GM12878 (cell line): ENCODE results near the gene ANKS1A. TPM values are rescaled to one million over a fixed set of nuclear protein-coding genes. Genes with fewer than 3 reads are reported as not detected.

Source experiments
- BCL11A ChIP-seq: IDR thresholded peaks from 2 replicates; pipeline ENCODE4 v1.6.1; 2011; ENCODE audit warnings: low read depth, low read length
- BHLHE40 ChIP-seq, 2 experiments: fragments of 450-650 bp in 1 of 2; IDR thresholded peaks; 2 replicates each; pipeline ENCODE4 v1.6.1; 2011 to 2017; ENCODE audit warnings: low read depth in 2 of 2, borderline replicate concordance in 1 of 2, improper control_type of control experiment in 1 of 2, low read length in 1 of 2, mild to moderate bottlenecking in 1 of 2
- BMI1 ChIP-seq: fragments of 450-650 bp; IDR thresholded peaks from 2 replicates; pipeline ENCODE4 v1.6.1; 2016; ENCODE audit warnings: mild to moderate bottlenecking, moderate library complexity, borderline replicate concordance
- JUND ChIP-seq: IDR thresholded peaks from 2 replicates; pipeline ENCODE4 v1.6.1; 2012; ENCODE audit warnings: low read depth, mild to moderate bottlenecking, low read length, improper control_type of control experiment, moderate library complexity
- NFIC ChIP-seq: IDR thresholded peaks from 2 replicates; pipeline ENCODE4 v1.6.1; 2012; ENCODE audit warnings: low read depth, mild to moderate bottlenecking, inconsistent platforms, low read length, moderate library complexity
- RAD51 ChIP-seq: fragments of 450-650 bp; IDR thresholded peaks from 2 replicates; pipeline ENCODE4 v1.6.1; 2016; ENCODE audit warnings: moderate library complexity, mild to moderate bottlenecking, inconsistent platforms
- RFX5 ChIP-seq: IDR thresholded peaks from 2 replicates; pipeline ENCODE4 v1.6.1; 2011; ENCODE audit warnings: low read depth, low read length, improper control_type of control experiment
- SREBF2 ChIP-seq: IDR thresholded peaks from 2 replicates; pipeline ENCODE4 v1.6.1; 2012; ENCODE audit warnings: mild to moderate bottlenecking, low read length
- TCF7 ChIP-seq: IDR thresholded peaks from 2 replicates; pipeline ENCODE4 v1.6.1; 2014; ENCODE audit warnings: antibody characterized with exemption, borderline replicate concordance
- polyA plus RNA-seq, 11 experiments: library from polyadenylated mRNA; depleted of rRNA in 4 of 11; unstranded in 6 of 11; stranded (reverse) in 5 of 11; fragments of >200 nt; fragmentation: Nextera tagmentation in 4 of 11; fragmentation: Illumina TruSeq in 1 of 11; extraction: Ambion mirVana in 4 of 11; extraction: Trizol in 1 of 11; gene quantifications; 1 replicate in 1 of 11; 2 replicates in 10 of 11; pipeline versions ENCODE4 v1.2.1 to v1.2.3, GENCODE V29; 2011 to 2016; ENCODE audit warnings: inconsistent platforms in 2 of 11, missing spikeins in 2 of 11, low read depth in 1 of 11
- total RNA-seq, 4 experiments: library from RNA; depleted of rRNA in 3 of 4; stranded (reverse); fragments of >200 nt in 3 of 4; fragmentation: Illumina TruSeq in 1 of 4; extraction: Trizol in 1 of 4; gene quantifications; 2 replicates each; pipeline versions ENCODE4 v1.2.1 to v1.2.3, GENCODE V29; 2013 to 2021
- TF ChIP-seq, protein P1 (sequence below): IDR thresholded peaks from 2 replicates; pipeline ENCODE4 v1.6.1; 2011; ENCODE audit warnings: low read depth, low read length, improper control_type of control experiment, borderline replicate concordance
- TF ChIP-seq, protein P2 (sequence below): fragments of 450-650 bp; IDR thresholded peaks from 2 replicates; pipeline ENCODE4 v1.6.1; 2017; ENCODE audit warnings: mild to moderate bottlenecking, moderate library complexity
- TF ChIP-seq, protein P3 (sequence below): fragments of 450-650 bp; IDR thresholded peaks from 2 replicates; pipeline ENCODE4 v1.6.1; 2017; ENCODE audit warnings: antibody characterized with exemption, mild to moderate bottlenecking, moderate library complexity
- TF ChIP-seq, protein P4 (sequence below): fragments of 450-650 bp; IDR thresholded peaks from 2 replicates; pipeline ENCODE4 v1.6.1; 2014; ENCODE audit warnings: mild to moderate bottlenecking
- TF ChIP-seq, protein P5 (sequence below): fragments of 450-650 bp; formaldehyde crosslinking; IDR thresholded peaks from 2 replicates; pipeline ENCODE4 v1.4.0; 2022; ENCODE audit warnings: mild to moderate bottlenecking, moderate library complexity
- TF ChIP-seq, protein P6 (sequence below): IDR thresholded peaks from 2 replicates; pipeline ENCODE4 v1.6.1; 2012; ENCODE audit warnings: low read length, inconsistent platforms

The ANKS1A gene
- total and polyA plus RNA-seq, 10 of the 15 experiments (the other 5 are each of a cell fraction or from before 2014, with no cell fraction given), result 0.60 to 7.0 (median 3.0) TPM

DNA sequence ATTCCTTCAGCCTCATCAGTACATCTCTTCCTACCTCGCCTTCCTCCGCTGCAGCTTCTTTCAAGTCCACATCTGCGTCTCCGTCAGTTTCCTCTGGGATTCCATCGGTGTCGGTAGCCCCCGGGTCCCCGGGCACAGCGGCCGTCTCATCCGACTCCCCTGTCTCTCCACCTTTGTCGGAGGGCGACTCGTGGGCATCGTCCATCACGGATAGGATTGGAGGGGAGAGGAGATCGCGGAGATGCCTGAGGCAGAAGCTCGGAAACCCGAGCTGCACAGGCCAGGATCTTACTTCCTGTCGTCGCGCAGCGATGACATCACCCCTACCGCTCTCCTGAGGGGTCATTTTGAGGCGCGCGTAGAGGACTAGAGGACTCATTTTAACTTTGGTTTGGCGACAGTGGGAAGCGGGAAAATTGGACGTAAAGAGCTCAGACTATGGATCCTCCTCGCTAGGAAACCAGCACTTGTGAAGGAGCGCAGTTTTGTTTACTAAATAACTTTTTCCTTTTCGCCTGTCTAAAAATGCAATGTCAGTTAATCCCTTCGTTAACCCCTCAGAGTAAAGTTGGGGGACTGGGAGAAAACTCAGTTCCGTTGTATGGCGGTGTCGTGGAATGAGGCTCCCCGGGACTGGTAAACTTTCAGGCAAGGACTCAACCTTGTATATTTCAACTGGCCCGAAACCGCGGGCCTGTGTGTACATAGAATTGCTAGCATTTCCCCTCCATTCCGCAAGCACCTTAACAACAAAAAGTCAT lies 1.1 kb upstream of the ANKS1A start, which contains the start of gene TAF11 (continued):
- TF ChIP-seq, protein P1, sequence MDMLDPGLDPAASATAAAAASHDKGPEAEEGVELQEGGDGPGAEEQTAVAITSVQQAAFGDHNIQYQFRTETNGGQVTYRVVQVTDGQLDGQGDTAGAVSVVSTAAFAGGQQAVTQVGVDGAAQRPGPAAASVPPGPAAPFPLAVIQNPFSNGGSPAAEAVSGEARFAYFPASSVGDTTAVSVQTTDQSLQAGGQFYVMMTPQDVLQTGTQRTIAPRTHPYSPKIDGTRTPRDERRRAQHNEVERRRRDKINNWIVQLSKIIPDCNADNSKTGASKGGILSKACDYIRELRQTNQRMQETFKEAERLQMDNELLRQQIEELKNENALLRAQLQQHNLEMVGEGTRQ, result no peak
- TF ChIP-seq, protein P2, sequence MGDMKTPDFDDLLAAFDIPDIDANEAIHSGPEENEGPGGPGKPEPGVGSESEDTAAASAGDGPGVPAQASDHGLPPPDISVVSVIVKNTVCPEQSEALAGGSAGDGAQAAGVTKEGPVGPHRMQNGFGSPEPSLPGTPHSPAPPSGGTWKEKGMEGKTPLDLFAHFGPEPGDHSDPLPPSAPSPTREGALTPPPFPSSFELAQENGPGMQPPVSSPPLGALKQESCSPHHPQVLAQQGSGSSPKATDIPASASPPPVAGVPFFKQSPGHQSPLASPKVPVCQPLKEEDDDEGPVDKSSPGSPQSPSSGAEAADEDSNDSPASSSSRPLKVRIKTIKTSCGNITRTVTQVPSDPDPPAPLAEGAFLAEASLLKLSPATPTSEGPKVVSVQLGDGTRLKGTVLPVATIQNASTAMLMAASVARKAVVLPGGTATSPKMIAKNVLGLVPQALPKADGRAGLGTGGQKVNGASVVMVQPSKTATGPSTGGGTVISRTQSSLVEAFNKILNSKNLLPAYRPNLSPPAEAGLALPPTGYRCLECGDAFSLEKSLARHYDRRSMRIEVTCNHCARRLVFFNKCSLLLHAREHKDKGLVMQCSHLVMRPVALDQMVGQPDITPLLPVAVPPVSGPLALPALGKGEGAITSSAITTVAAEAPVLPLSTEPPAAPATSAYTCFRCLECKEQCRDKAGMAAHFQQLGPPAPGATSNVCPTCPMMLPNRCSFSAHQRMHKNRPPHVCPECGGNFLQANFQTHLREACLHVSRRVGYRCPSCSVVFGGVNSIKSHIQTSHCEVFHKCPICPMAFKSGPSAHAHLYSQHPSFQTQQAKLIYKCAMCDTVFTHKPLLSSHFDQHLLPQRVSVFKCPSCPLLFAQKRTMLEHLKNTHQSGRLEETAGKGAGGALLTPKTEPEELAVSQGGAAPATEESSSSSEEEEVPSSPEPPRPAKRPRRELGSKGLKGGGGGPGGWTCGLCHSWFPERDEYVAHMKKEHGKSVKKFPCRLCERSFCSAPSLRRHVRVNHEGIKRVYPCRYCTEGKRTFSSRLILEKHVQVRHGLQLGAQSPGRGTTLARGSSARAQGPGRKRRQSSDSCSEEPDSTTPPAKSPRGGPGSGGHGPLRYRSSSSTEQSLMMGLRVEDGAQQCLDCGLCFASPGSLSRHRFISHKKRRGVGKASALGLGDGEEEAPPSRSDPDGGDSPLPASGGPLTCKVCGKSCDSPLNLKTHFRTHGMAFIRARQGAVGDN, result no peak; the same call in 1 of the 2 replicates
- TF ChIP-seq BCL11A (no peak), RAD51 (no peak), BMI1 (no peak), BHLHE40 (IDR thresholded peaks at IDR 0.05; ENCODE audit: borderline replicate concordance in 1 of 2, low read depth in 2 of 2, low read length in 1 of 2) (peak; percentile 40 to 46; a peak in 1 of 4 replicates), TCF7 (no peak), JUND (0 out of 2 replicates have a peak, but pooled peaks have one; percentile 36), RFX5 (no peak), SREBF2 (no peak), NFIC (peak; percentile 34; the same call in 1 of the 2 replicates)
- TF ChIP-seq, protein P3, sequence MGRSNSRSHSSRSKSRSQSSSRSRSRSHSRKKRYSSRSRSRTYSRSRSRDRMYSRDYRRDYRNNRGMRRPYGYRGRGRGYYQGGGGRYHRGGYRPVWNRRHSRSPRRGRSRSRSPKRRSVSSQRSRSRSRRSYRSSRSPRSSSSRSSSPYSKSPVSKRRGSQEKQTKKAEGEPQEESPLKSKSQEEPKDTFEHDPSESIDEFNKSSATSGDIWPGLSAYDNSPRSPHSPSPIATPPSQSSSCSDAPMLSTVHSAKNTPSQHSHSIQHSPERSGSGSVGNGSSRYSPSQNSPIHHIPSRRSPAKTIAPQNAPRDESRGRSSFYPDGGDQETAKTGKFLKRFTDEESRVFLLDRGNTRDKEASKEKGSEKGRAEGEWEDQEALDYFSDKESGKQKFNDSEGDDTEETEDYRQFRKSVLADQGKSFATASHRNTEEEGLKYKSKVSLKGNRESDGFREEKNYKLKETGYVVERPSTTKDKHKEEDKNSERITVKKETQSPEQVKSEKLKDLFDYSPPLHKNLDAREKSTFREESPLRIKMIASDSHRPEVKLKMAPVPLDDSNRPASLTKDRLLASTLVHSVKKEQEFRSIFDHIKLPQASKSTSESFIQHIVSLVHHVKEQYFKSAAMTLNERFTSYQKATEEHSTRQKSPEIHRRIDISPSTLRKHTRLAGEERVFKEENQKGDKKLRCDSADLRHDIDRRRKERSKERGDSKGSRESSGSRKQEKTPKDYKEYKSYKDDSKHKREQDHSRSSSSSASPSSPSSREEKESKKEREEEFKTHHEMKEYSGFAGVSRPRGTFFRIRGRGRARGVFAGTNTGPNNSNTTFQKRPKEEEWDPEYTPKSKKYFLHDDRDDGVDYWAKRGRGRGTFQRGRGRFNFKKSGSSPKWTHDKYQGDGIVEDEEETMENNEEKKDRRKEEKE, result no peak
- TF ChIP-seq, protein P4, sequence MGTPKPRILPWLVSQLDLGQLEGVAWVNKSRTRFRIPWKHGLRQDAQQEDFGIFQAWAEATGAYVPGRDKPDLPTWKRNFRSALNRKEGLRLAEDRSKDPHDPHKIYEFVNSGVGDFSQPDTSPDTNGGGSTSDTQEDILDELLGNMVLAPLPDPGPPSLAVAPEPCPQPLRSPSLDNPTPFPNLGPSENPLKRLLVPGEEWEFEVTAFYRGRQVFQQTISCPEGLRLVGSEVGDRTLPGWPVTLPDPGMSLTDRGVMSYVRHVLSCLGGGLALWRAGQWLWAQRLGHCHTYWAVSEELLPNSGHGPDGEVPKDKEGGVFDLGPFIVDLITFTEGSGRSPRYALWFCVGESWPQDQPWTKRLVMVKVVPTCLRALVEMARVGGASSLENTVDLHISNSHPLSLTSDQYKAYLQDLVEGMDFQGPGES, result no peak
- TF ChIP-seq, protein P5, sequence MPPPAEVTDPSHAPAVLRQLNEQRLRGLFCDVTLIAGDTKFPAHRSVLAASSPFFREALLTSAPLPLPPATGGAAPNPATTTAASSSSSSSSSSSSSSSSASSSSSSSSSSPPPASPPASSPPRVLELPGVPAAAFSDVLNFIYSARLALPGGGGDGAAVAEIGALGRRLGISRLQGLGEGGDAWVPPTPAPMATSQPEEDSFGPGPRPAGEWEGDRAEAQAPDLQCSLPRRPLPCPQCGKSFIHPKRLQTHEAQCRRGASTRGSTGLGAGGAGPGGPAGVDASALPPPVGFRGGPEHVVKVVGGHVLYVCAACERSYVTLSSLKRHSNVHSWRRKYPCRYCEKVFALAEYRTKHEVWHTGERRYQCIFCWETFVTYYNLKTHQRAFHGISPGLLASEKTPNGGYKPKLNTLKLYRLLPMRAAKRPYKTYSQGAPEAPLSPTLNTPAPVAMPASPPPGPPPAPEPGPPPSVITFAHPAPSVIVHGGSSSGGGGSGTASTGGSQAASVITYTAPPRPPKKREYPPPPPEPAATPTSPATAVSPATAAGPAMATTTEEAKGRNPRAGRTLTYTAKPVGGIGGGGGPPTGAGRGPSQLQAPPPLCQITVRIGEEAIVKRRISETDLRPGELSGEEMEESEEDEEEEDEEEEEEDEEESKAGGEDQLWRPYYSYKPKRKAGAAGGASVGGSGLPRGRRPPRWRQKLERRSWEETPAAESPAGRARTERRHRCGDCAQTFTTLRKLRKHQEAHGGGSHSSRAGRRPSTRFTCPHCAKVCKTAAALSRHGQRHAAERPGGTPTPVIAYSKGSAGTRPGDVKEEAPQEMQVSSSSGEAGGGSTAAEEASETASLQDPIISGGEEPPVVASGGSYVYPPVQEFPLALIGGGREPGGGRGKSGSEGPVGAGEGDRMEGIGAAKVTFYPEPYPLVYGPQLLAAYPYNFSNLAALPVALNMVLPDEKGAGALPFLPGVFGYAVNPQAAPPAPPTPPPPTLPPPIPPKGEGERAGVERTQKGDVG (CRISPR knock-in tag), result no peak
- TF ChIP-seq, protein P6, sequence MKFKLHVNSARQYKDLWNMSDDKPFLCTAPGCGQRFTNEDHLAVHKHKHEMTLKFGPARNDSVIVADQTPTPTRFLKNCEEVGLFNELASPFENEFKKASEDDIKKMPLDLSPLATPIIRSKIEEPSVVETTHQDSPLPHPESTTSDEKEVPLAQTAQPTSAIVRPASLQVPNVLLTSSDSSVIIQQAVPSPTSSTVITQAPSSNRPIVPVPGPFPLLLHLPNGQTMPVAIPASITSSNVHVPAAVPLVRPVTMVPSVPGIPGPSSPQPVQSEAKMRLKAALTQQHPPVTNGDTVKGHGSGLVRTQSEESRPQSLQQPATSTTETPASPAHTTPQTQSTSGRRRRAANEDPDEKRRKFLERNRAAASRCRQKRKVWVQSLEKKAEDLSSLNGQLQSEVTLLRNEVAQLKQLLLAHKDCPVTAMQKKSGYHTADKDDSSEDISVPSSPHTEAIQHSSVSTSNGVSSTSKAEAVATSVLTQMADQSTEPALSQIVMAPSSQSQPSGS, result peak; percentile 67; the same call in 1 of the 2 replicates
